Caco-2 (cell line): ENCODE results near the gene SOHLH1. TPM values are rescaled to one million over a fixed set of nuclear protein-coding genes. Genes with fewer than 3 reads are reported as not detected.
A peak's percentile ranks its signal among the peaks of the same experiment; 100 is the strongest.

ENCODE experiments used
- BruUV-seq: library from RNA; stranded (reverse); fragments of 400-500 nt; replicated peaks from 2 replicates; lab custom pipeline; 2021; lab: Mats Ljungman, UMichigan
- CTCF ChIA-PET: fragments of 300-600 bp; sonication (Branson Sonifier 250); formaldehyde crosslinking; loops from one replicate; lab custom pipeline; 2022; ENCODE audit warnings: antibody characterized with exemption; lab: Charles Lee
- POLR2A ChIA-PET: fragments of 300-600 bp; sonication (Branson Sonifier 250); formaldehyde crosslinking; loops from one replicate; lab custom pipeline; 2022; ENCODE audit warnings: antibody characterized with exemption; lab: Charles Lee
- DNase-seq, 2 experiments: peaks; one replicate each; pipeline versions ENCODE4 v3.0.0 to v3.0.0-alpha.2; 2020 to 2022
- H3K27me3 ChIP-seq: replicated peaks from 2 replicates; pipeline ENCODE4 v1.6.0; 2011; ENCODE audit warnings: low read length; ENCODE audit not compliant: control insufficient read depth, insufficient read depth
- H3K36me3 ChIP-seq: 2 replicates; pipeline ENCODE4 v1.5.1; 2011; ENCODE audit warnings: low read length; ENCODE audit not compliant: control insufficient read depth, insufficient read depth
- H3K4me1 ChIP-seq: fragments of 250-450 bp; sonication (Bioruptor Pico); 2 replicates; pipeline ENCODE4 v1.5.1; 2020; ENCODE audit warnings: mild to moderate bottlenecking
- H3K4me3 ChIP-seq: 2 replicates; pipeline ENCODE4 v1.5.1; 2011; ENCODE audit warnings: low read depth, mild to moderate bottlenecking, control low read depth, low read length
- H3K9me3 ChIP-seq: fragments of 250-450 bp; sonication (Bioruptor Pico); 2 replicates; pipeline ENCODE4 v1.5.1; 2020; ENCODE audit warnings: mild to moderate bottlenecking, moderate library complexity
- H3K27ac Mint-ChIP-seq: one replicate; pipeline ENCODE4 v1.8.0; 2022; ENCODE audit warnings: mixed read lengths; ENCODE audit not compliant: unreplicated experiment
- H3K27me3 Mint-ChIP-seq: one replicate; pipeline ENCODE4 v1.8.0; 2022; ENCODE audit warnings: mixed read lengths; ENCODE audit not compliant: insufficient read depth, unreplicated experiment
- H3K36me3 Mint-ChIP-seq: one replicate; pipeline ENCODE4 v1.8.0; 2022; ENCODE audit warnings: mild to moderate bottlenecking, mixed read lengths; ENCODE audit not compliant: insufficient read depth, unreplicated experiment
- H3K4me1 Mint-ChIP-seq: one replicate; pipeline ENCODE4 v1.8.0; 2022; ENCODE audit warnings: low read depth, mixed read lengths; ENCODE audit not compliant: unreplicated experiment
- H3K4me3 Mint-ChIP-seq: one replicate; pipeline ENCODE4 v1.8.0; 2022; ENCODE audit warnings: mild to moderate bottlenecking, moderate library complexity, mixed read lengths; ENCODE audit not compliant: unreplicated experiment
- H3K9me3 Mint-ChIP-seq: one replicate; pipeline ENCODE4 v1.8.0; 2022; ENCODE audit warnings: mixed read lengths; ENCODE audit not compliant: unreplicated experiment
- CTCF ChIP-seq, 2 experiments: fragments of 200-600 bp in 1 of 2; IDR thresholded peaks; 1 replicate in 1 of 2; 2 replicates in 1 of 2; pipeline versions ENCODE4 v1.5.1 to v1.8.0; 2011 to 2022; ENCODE audit warnings: antibody characterized with exemption in 1 of 2, control low read depth in 1 of 2, inconsistent platforms in 1 of 2, low read depth in 1 of 2, low read length in 1 of 2, mild to moderate bottlenecking in 1 of 2, moderate library complexity in 1 of 2; ENCODE audit not compliant: insufficient read depth in 1 of 2, severe bottlenecking in 1 of 2, unreplicated experiment in 1 of 2
- intact Hi-C: fragments of 100-400 bp; cut with micrococcal nuclease; formaldehyde crosslinking; loops from one replicate; pipeline ENCODE4 v1.10.0; 2022; ENCODE audit not compliant: unreplicated experiment
- total RNA-seq: library from RNA; stranded (reverse); gene quantifications from 2 replicates; pipeline ENCODE4 v1.2.3, GENCODE V29; 2022

SOHLH1 gene
- total RNA-seq, 1 experiment from 2014 or later: 44.9 TPM

GRCh38 chr9:135701959-135702721 lies 2.9 kb upstream of the SOHLH1 start, which contains the start of gene KCNT1:
Gene KCNT1 (plus strand): TSS chr9:135702185. CDS start chr9:135702259, 74 bp downstream.
- intact Hi-C loops: no loop called here
- POLR2A ChIA-PET: interaction anchor here (0.6 kb wide), 1 partner anchor 259 kb away, joined by 3 read pairs; the partner anchor contains the start of gene UBAC1
- H3K4me3 Mint-ChIP-seq: peak within 1 kb of the TSS; percentile 27

GRCh38 chr9:135701067-135701958 lies 2.0 kb upstream of the SOHLH1 start:
- Mint-ChIP-seq H3K9me3 (no peaks in the 10 kb centered on the region), H3K36me3 (no peaks in the 10 kb centered on the region), H3K4me1 (no peaks in the 10 kb centered on the region), H3K4me3 (peak overlapping the region; percentile 27), H3K27ac (no peak overlapping the region), H3K27me3 (no peaks in the 10 kb centered on the region)
- DNase-seq: no peak
- peaks cover 4% of the 10 kb centered on the region for H3K36me3 ChIP-seq
- intact Hi-C loops: no loop called here
- peaks cover 17% of the 10 kb centered on the region for H3K4me1 ChIP-seq
- no peak for TF ChIP-seq CTCF (IDR thresholded peaks at IDR 0.05; ENCODE audit: insufficient read depth in 1 of 2, low read depth in 1 of 2, low read length in 1 of 2, severe bottlenecking in 1 of 2, unreplicated experiment in 1 of 2)
- no peaks in the 10 kb centered on the region for H3K9me3 ChIP-seq
- no TSS peak for BruUV-seq
- no peaks in the 10 kb centered on the region for H3K27me3 ChIP-seq
- CTCF ChIA-PET: no interaction called here
- POLR2A ChIA-PET: interaction anchor here (0.6 kb wide), 1 partner anchor 260 kb away, joined by 3 read pairs; the partner anchor contains the start of gene UBAC1
- peak overlapping the region; percentile 35 for H3K4me3 ChIP-seq

More at GRCh38 chr9:135701959-135702721, 2.9 kb upstream of the SOHLH1 start, which contains the start of gene KCNT1:
- peak; percentile 54 to 94 for TF ChIP-seq CTCF (IDR thresholded peaks at IDR 0.05; ENCODE audit: insufficient read depth in 1 of 2, low read depth in 1 of 2, low read length in 1 of 2, severe bottlenecking in 1 of 2, unreplicated experiment in 1 of 2)
- Mint-ChIP-seq H3K4me1 (no peaks in the 10 kb centered on the region), H3K9me3 (no peaks in the 10 kb centered on the region), H3K27me3 (no peaks in the 10 kb centered on the region), H3K36me3 (no peaks in the 10 kb centered on the region), H3K27ac (no peak within 1 kb of the TSS)
- peak in 1 of 2 experiments; percentile 87 for DNase-seq
- Histone ChIP-seq H3K9me3 (no peaks in the 10 kb centered on the region), H3K4me3 (peak within 1 kb of the TSS; percentile 48), H3K36me3 (peaks cover 3% of the 10 kb centered on the region), H3K27me3 (no peaks in the 10 kb centered on the region), H3K4me1 (peaks cover 17% of the 10 kb centered on the region)
- BruUV-seq: no TSS peak
- CTCF ChIA-PET: interaction anchor here (0.6 kb wide), 1 partner anchor 96 kb away, joined by 3 read pairs; no protein-coding TSS in a partner anchor

- Mint-ChIP-seq H3K27me3 (no peaks in the 10 kb centered on the region), H3K9me3 (no peaks in the 10 kb centered on the region), H3K4me3 (no peak overlapping the region), H3K27ac (no peak overlapping the region), H3K4me1 (no peaks in the 10 kb centered on the region), H3K36me3 (peaks cover 2% of the 10 kb centered on the region)
- ChIA-PET CTCF (interaction anchor here (0.6 kb wide), 1 partner anchor 208 kb away, joined by 6 read pairs; no protein-coding TSS in a partner anchor), POLR2A (no interaction called here)
- no peak for TF ChIP-seq CTCF (IDR thresholded peaks at IDR 0.05; ENCODE audit: insufficient read depth in 1 of 2, low read depth in 1 of 2, low read length in 1 of 2, severe bottlenecking in 1 of 2, unreplicated experiment in 1 of 2)
- BruUV-seq: no TSS peak
- intact Hi-C loops: no loop called here
- no peaks in the 10 kb centered on the region for H3K9me3 ChIP-seq
- H3K36me3 ChIP-seq: peaks cover 4% of the 10 kb centered on the region
- DNase-seq: no peak
- H3K27me3 ChIP-seq: no peaks in the 10 kb centered on the region
- peaks cover 17% of the 10 kb centered on the region for H3K4me1 ChIP-seq
- no peak overlapping the region for H3K4me3 ChIP-seq
These were observed 1.2 kb upstream of the SOHLH1 start for GRCh38 chr9:135700525-135700924.
